H9 (cell line): ENCODE data around the gene WDR7. TPM values are rescaled to one million over a fixed set of nuclear protein-coding genes. Genes with fewer than 3 reads are reported as not detected.

Experiments used
- DNase-seq: peaks from one replicate; pipeline ENCODE4 v3.0.0-alpha.2; 2017
- H2AFZ ChIP-seq: one replicate; pipeline ENCODE4 v1.6.1; 2013; ENCODE audit warnings: mild to moderate bottlenecking, low read length, control low read depth, moderate library complexity
- H2AK5ac ChIP-seq: 2 replicates; pipeline ENCODE4 v1.6.1; 2013; ENCODE audit warnings: low read length, control low read depth, mixed read lengths; ENCODE audit not compliant: insufficient read length
- H2BK120ac ChIP-seq: one replicate; pipeline ENCODE4 v1.6.1; 2013; ENCODE audit warnings: low read depth, mild to moderate bottlenecking, low read length, control low read depth, inconsistent platforms; ENCODE audit not compliant: poor library complexity, severe bottlenecking
- H2BK12ac ChIP-seq: 2 replicates; pipeline ENCODE4 v1.6.1; 2013; ENCODE audit warnings: low read length, control low read depth, mixed read lengths, low read depth; ENCODE audit not compliant: insufficient read length
- H2BK15ac ChIP-seq: 2 replicates; pipeline ENCODE4 v1.6.1; 2013; ENCODE audit warnings: low read depth, low read length, control low read depth
- H2BK20ac ChIP-seq: one replicate; pipeline ENCODE4 v1.6.1; 2013; ENCODE audit warnings: low read depth, mild to moderate bottlenecking, low read length, control low read depth, inconsistent platforms; ENCODE audit not compliant: poor library complexity, severe bottlenecking
- H2BK5ac ChIP-seq: 2 replicates; pipeline ENCODE4 v1.6.1; 2013; ENCODE audit warnings: low read length, control low read depth, mixed read lengths; ENCODE audit not compliant: insufficient read length
- H3K14ac ChIP-seq: 2 replicates; pipeline ENCODE4 v1.6.1; 2013; ENCODE audit warnings: low read length, control low read depth; ENCODE audit not compliant: insufficient read depth
- H3K18ac ChIP-seq: 2 replicates; pipeline ENCODE4 v1.6.1; 2013; ENCODE audit warnings: low read depth, mild to moderate bottlenecking, mixed read lengths, low read length, control low read depth; ENCODE audit not compliant: insufficient read length
- H3K23ac ChIP-seq: 2 replicates; pipeline ENCODE4 v1.6.1; 2013; ENCODE audit warnings: low read length, control low read depth, mixed read lengths, low read depth; ENCODE audit not compliant: insufficient read length
- H3K23me2 ChIP-seq: 2 replicates; pipeline ENCODE4 v1.6.1; 2013; ENCODE audit warnings: low read depth, mild to moderate bottlenecking, mixed read lengths, low read length, control low read depth; ENCODE audit not compliant: insufficient read length, poor library complexity, severe bottlenecking
- H3K27ac ChIP-seq: 2 replicates; pipeline ENCODE4 v1.5.1; 2013; ENCODE audit warnings: low read length, control low read depth, mixed read lengths, low read depth; ENCODE audit not compliant: insufficient read length
- H3K27me3 ChIP-seq: 2 replicates; pipeline ENCODE4 v1.6.1; 2013; ENCODE audit warnings: low read length, control low read depth, inconsistent platforms; ENCODE audit not compliant: insufficient read depth
- H3K4ac ChIP-seq: 2 replicates; pipeline ENCODE4 v1.6.1; 2013; ENCODE audit warnings: low read depth, mild to moderate bottlenecking, control low read depth, inconsistent platforms, low read length, moderate library complexity
- H3K4me1 ChIP-seq: 2 replicates; pipeline ENCODE4 v1.6.1; 2013; ENCODE audit warnings: low read length, control low read depth, inconsistent platforms; ENCODE audit not compliant: insufficient read depth
- H3K4me2 ChIP-seq: 2 replicates; pipeline ENCODE4 v1.6.1; 2013; ENCODE audit warnings: low read length, control low read depth, mixed read lengths; ENCODE audit not compliant: insufficient read length, insufficient read depth
- H3K56ac ChIP-seq: 2 replicates; pipeline ENCODE4 v1.6.1; 2013; ENCODE audit warnings: low read depth, mild to moderate bottlenecking, mixed read lengths, low read length, control low read depth; ENCODE audit not compliant: insufficient read length
- H3K79me1 ChIP-seq: 2 replicates; pipeline ENCODE4 v1.6.1; 2013; ENCODE audit warnings: low read depth, mild to moderate bottlenecking, moderate library complexity, low read length, control low read depth, inconsistent platforms; ENCODE audit not compliant: insufficient read depth, poor library complexity, severe bottlenecking
- H3K79me2 ChIP-seq: 2 replicates; pipeline ENCODE4 v1.6.1; 2013; ENCODE audit warnings: low read length, control low read depth, inconsistent platforms; ENCODE audit not compliant: insufficient read depth
- H3K9ac ChIP-seq: 2 replicates; pipeline ENCODE4 v1.6.1; 2013; ENCODE audit warnings: low read length, control low read depth, mixed read lengths; ENCODE audit not compliant: insufficient read length; ENCODE audit errors: extremely low read depth
- H3K9me3 ChIP-seq: one replicate; pipeline ENCODE4 v1.6.1; 2013; ENCODE audit warnings: low read depth, low read length, inconsistent platforms; ENCODE audit not compliant: control insufficient read depth
- H3T11ph ChIP-seq: one replicate; pipeline ENCODE4 v1.6.1; 2013; ENCODE audit warnings: mild to moderate bottlenecking, low read length, control low read depth, inconsistent platforms
- H4K20me1 ChIP-seq: one replicate; pipeline ENCODE4 v1.6.1; 2013; ENCODE audit not compliant: control insufficient read depth, insufficient read length, insufficient read depth
- H4K5ac ChIP-seq: 2 replicates; pipeline ENCODE4 v1.6.1; 2013; ENCODE audit warnings: low read depth, mild to moderate bottlenecking, mixed read lengths, low read length, control low read depth; ENCODE audit not compliant: insufficient read length
- H4K8ac ChIP-seq: replicated peaks from 2 replicates; pipeline ENCODE4 v1.6.1; 2013; ENCODE audit warnings: low read length, control low read depth, mixed read lengths, low read depth; ENCODE audit not compliant: insufficient read length
- H4K91ac ChIP-seq: 2 replicates; pipeline ENCODE4 v1.6.1; 2013; ENCODE audit warnings: low read depth, mild to moderate bottlenecking, moderate library complexity, mixed read lengths, low read length, control low read depth; ENCODE audit not compliant: insufficient read length
- H3K27ac Mint-ChIP-seq, 3 experiments: 2 replicates in 2 of 3; 3 replicates in 1 of 3; pipeline ENCODE4 v1.8.0; 2020 to 2021; ENCODE audit warnings: mixed read lengths in 3 of 3, mild to moderate bottlenecking in 1 of 3, moderate library complexity in 1 of 3
- H3K27me3 Mint-ChIP-seq: 2 replicates; pipeline ENCODE4 v1.8.0; 2021; ENCODE audit warnings: low read depth, mild to moderate bottlenecking, moderate library complexity, mixed read lengths
- H3K36me3 Mint-ChIP-seq, 3 experiments: 2 replicates in 2 of 3; 3 replicates in 1 of 3; pipeline ENCODE4 v1.8.0; 2020 to 2021; ENCODE audit warnings: low read depth in 3 of 3, mixed read lengths in 3 of 3; ENCODE audit not compliant: insufficient read depth in 1 of 3
- H3K4me1 Mint-ChIP-seq, 2 experiments: 2 replicates each; pipeline ENCODE4 v1.8.0; 2020; ENCODE audit warnings: mixed read lengths in 2 of 2
- H3K4me3 Mint-ChIP-seq, 2 experiments: 2 replicates in 1 of 2; 3 replicates in 1 of 2; pipeline ENCODE4 v1.8.0; 2020 to 2021; ENCODE audit warnings: mild to moderate bottlenecking in 2 of 2, mixed read lengths in 2 of 2, moderate library complexity in 1 of 2
- H3K9me3 Mint-ChIP-seq, 2 experiments: 2 replicates in 1 of 2; 3 replicates in 1 of 2; pipeline ENCODE4 v1.8.0; 2020; ENCODE audit warnings: mild to moderate bottlenecking in 2 of 2, mixed read lengths in 2 of 2, moderate library complexity in 1 of 2
- CTCF ChIP-seq: fragments of 200-600 bp; sonication (generic); conservative IDR thresholded peaks from 3 replicates; pipeline ENCODE4 v1.8.0; 2021; ENCODE audit warnings: antibody characterized with exemption, mild to moderate bottlenecking
- WGBS: extraction: QIAGEN DNeasy Blood & Tissue Kit; methylation state at CpG from one replicate; pipeline ENCODE4 v1.1.7; 2013; ENCODE audit warnings: missing lambda C conversion rate, low lambda C conversion rate, mixed read lengths; ENCODE audit not compliant: insufficient read length; ENCODE audit errors: extremely low coverage; 5-methylcytosine and 5-hydroxymethylcytosine counted together
- total RNA-seq: library from RNA; stranded (reverse); gene quantifications from 2 replicates; pipeline ENCODE4 v1.2.1, GENCODE V29; 2021

The WDR7 gene
- total RNA-seq, 1 experiment from 2014 or later, result 14.8 TPM

- H3T11ph ChIP-seq, result no peak overlapping the region
- no peak overlapping the region for H4K91ac ChIP-seq
- H3K56ac ChIP-seq, result no peak overlapping the region
- Mint-ChIP-seq H3K9me3 (no peaks in the 10 kb centered on the region), H3K27ac (peak overlapping the region in 1 of 3 experiments; percentile 71; a peak in 1 of 7 replicates), H3K36me3 (no peaks in the 10 kb centered on the region), H3K4me1 (peaks cover 6 to 14% of the 10 kb centered on the region in 2 experiments), H3K4me3 (no peak overlapping the region), H3K27me3 (no peaks in the 10 kb centered on the region)
- no peak overlapping the region for H3K18ac ChIP-seq
- no peak for TF ChIP-seq CTCF
- H2BK120ac ChIP-seq, result no peak overlapping the region
- H2AK5ac ChIP-seq, result no peak overlapping the region
- H2BK20ac ChIP-seq, result no peak overlapping the region
- H3K4me1 ChIP-seq, result peaks cover 3% of the 10 kb centered on the region; the same call in 1 of the 2 replicates
- no peaks in the 10 kb centered on the region for H4K20me1 ChIP-seq
- no peak overlapping the region for H4K8ac ChIP-seq
- no peak overlapping the region for H3K14ac ChIP-seq
- H3K27me3 ChIP-seq, result no peaks in the 10 kb centered on the region
- no peak overlapping the region for H3K4me2 ChIP-seq
- no peak overlapping the region for H2BK12ac ChIP-seq
- no peak overlapping the region for H3K4ac ChIP-seq
- no peaks in the 10 kb centered on the region for H3K79me1 ChIP-seq
- no peaks in the 10 kb centered on the region for H3K9me3 ChIP-seq
- H3K79me2 ChIP-seq, result 0 out of 2 replicates have a peak, but pooled peaks cover 2% of the 10 kb centered on the region
- no peak overlapping the region for H3K23ac ChIP-seq
- no peak overlapping the region for H2AFZ ChIP-seq
- no peak overlapping the region for H2BK15ac ChIP-seq
- no peak overlapping the region for H4K5ac ChIP-seq
- no peak for DNase-seq
- H2BK5ac ChIP-seq, result no peak overlapping the region
- H3K27ac ChIP-seq, result no peak overlapping the region
- no peaks in the 10 kb centered on the region for H3K23me2 ChIP-seq
- H3K9ac ChIP-seq, result no peak overlapping the region
- no CpG with 5 or more reads among the region's 2 CpGs for WGBS
Observed at GRCh38 chr18:56901919-56902318, 250.8 kb downstream of the WDR7 start.
